GM18867 (cell line): ENCODE measurements around the gene SPACA9.

Experiments
- ATAC-seq: cut with Tn5 transposase; IDR thresholded peaks from one replicate; pipeline ENCODE4 v1.9.1; 2021; ENCODE audit warnings: mild to moderate bottlenecking, moderate library complexity; ENCODE audit not compliant: unreplicated experiment

Gene SPACA9

DNA sequence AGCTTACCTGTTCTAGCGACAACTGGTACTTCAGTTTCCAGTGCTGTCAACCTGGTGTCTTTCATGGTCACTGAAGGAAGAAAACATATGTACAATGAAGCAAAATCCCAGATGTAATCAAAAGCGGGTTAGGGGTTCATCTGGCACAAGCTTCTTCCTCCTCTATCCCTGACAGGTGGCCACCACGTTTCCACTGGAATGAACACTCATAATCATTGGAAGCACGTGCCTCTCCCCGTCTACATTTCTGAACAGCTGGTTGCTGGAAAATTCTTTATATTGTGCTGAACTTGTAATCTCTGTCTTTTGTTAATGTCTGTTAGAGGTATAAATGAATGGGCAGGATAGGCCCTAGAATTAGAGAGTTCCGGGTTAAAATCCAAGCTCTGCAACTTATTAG lies 56.3 kb downstream of the SPACA9 start:
- no peak for ATAC-seq

GRCh38 chr9:132937463-132937901 lies 58.8 kb downstream of the SPACA9 start:
- ATAC-seq = no peak

- no peak for ATAC-seq
Measured at GRCh38 chr9:132939169-132939568, 60.5 kb downstream of the SPACA9 start.
